BLaER1 treated with 17β-estradiol and CSF1 and Interleukin-3, amounts not matched to agents 10 nM and 100 nM (cell line): ENCODE measurements around the gene POU4F3.

Experiments used
- H3K27ac ChIP-seq, 11 experiments: shearing (Covaris generic); formaldehyde crosslinking; 2 replicates each; pipeline ENCODE4 v1.8.1; 2022
- H3K27me3 ChIP-seq, 11 experiments: shearing (Covaris generic); formaldehyde crosslinking; 2 replicates each; pipeline ENCODE4 v1.8.1; 2022
- H3K36me3 ChIP-seq, 11 experiments: shearing (Covaris generic); formaldehyde crosslinking; 2 replicates each; pipeline ENCODE4 v1.8.1; 2022
- H3K4me1 ChIP-seq, 10 experiments: shearing (Covaris generic); formaldehyde crosslinking; 2 replicates each; pipeline ENCODE4 v1.8.1; 2022
- H3K4me2 ChIP-seq, 11 experiments: shearing (Covaris generic); formaldehyde crosslinking; 2 replicates each; pipeline ENCODE4 v1.8.1; 2022
- H3K4me3 ChIP-seq, 10 experiments: shearing (Covaris generic); formaldehyde crosslinking; 2 replicates each; pipeline ENCODE4 v1.8.1; 2022
- H3K9ac ChIP-seq, 11 experiments: shearing (Covaris generic); formaldehyde crosslinking; 2 replicates each; pipeline ENCODE4 v1.8.1; 2022
- H3K9me3 ChIP-seq, 11 experiments: shearing (Covaris generic); formaldehyde crosslinking; replicated peaks in 1 of 11; 2 replicates each; pipeline ENCODE4 v1.8.1; 2022
- H4K20me1 ChIP-seq, 11 experiments: shearing (Covaris generic); formaldehyde crosslinking; 2 replicates each; pipeline ENCODE4 v1.8.1; 2022
- Cebpa-rat ChIP-seq, 11 experiments: shearing (Covaris generic); IDR thresholded peaks; 2 replicates each; pipeline ENCODE4 v1.8.1; 2022

Gene POU4F3

GRCh38 chr5:146366904-146367303 is 28.3 kb downstream of the POU4F3 start:
- Histone ChIP-seq H3K36me3 (no peaks in the 10 kb centered on the region), H3K4me3 (no peak overlapping the region), H4K20me1 (no peaks in the 10 kb centered on the region), H3K27me3 (no peaks in the 10 kb centered on the region), H3K27ac (no peak overlapping the region), H3K9ac (no peak overlapping the region), H3K4me1 (peaks cover 13 to 26% (median 19%) of the 10 kb centered on the region in 10 experiments; a peak in 19 of 20 replicates), H3K4me2 (no peak overlapping the region), H3K9me3 (no peaks in the 10 kb centered on the region)
- TF ChIP-seq Cebpa-rat (IDR thresholded peaks at IDR 0.05) = no peak

- no peak overlapping the region for H3K4me2 ChIP-seq
- no peaks in the 10 kb centered on the region for H3K36me3 ChIP-seq
- no peaks in the 10 kb centered on the region for H3K9me3 ChIP-seq
- no peak overlapping the region for H3K27ac ChIP-seq
- no peaks in the 10 kb centered on the region for H4K20me1 ChIP-seq
- TF ChIP-seq Cebpa-rat (IDR thresholded peaks at IDR 0.05) = no peak
- H3K9ac ChIP-seq = no peak overlapping the region
- H3K27me3 ChIP-seq = no peaks in the 10 kb centered on the region
- peaks cover 10 to 17% (median 14%) of the 10 kb centered on the region in 10 experiments; a peak in 19 of 20 replicates for H3K4me1 ChIP-seq
- no peak overlapping the region for H3K4me3 ChIP-seq
These were observed 29.5 kb downstream of the POU4F3 start for GRCh38 chr5:146368137-146368536.

GRCh38 chr5:146369691-146370090 is 31.1 kb downstream of the POU4F3 start:
- Histone ChIP-seq H3K36me3 (no peaks in the 10 kb centered on the region), H3K27ac (no peak overlapping the region), H3K9me3 (no peaks in the 10 kb centered on the region), H3K4me1 (peaks cover 0 to 3% (median 1%) of the 10 kb centered on the region in 10 experiments; a peak in 4 of 20 replicates), H3K4me3 (no peak overlapping the region), H3K4me2 (no peak overlapping the region), H4K20me1 (no peaks in the 10 kb centered on the region), H3K27me3 (no peaks in the 10 kb centered on the region), H3K9ac (no peak overlapping the region)
- TF ChIP-seq Cebpa-rat (IDR thresholded peaks at IDR 0.05) = no peak

- no peak overlapping the region for H3K4me2 ChIP-seq
- no peaks in the 10 kb centered on the region for H4K20me1 ChIP-seq
- no peak overlapping the region for H3K27ac ChIP-seq
- peaks cover 0 to 4% (median 0%) of the 10 kb centered on the region in 11 experiments; a peak in 2 of 22 replicates for H3K9me3 ChIP-seq
- H3K36me3 ChIP-seq = no peaks in the 10 kb centered on the region
- no peak overlapping the region for H3K9ac ChIP-seq
- H3K4me3 ChIP-seq = no peak overlapping the region
- TF ChIP-seq Cebpa-rat (IDR thresholded peaks at IDR 0.05) = no peak
- H3K4me1 ChIP-seq = no peaks in the 10 kb centered on the region
- H3K27me3 ChIP-seq = no peaks in the 10 kb centered on the region
These were observed 38.2 kb downstream of the POU4F3 start for GRCh38 chr5:146376821-146377220.

- TF ChIP-seq Cebpa-rat (IDR thresholded peaks at IDR 0.05) = no peak
These were observed 40.3 kb downstream of the POU4F3 start for GRCh38 chr5:146378986-146379385.

DNA sequence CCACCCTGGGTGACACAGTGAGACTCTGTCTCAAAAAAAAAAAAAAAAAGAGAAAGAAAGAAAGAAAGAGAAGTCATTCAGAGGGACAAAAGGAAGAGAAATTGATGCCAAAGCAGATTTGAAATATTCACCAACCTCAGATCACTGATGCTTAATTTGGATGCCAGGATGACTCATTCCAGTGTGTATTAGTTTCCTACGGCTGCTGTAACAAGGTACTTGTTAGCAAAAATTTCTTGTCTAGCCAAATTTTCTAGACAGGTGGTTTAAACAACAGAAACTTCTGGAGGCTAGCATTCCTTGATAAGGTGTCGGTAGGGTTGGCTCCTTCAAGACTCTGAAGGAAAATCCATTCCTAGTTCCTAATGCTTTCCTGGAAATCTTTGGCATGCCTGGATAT is 42.1 kb downstream of the POU4F3 start:
- no peaks in the 10 kb centered on the region for H3K36me3 ChIP-seq
- no peak overlapping the region for H3K4me2 ChIP-seq
- no peak overlapping the region for H3K27ac ChIP-seq
- no peaks in the 10 kb centered on the region for H3K27me3 ChIP-seq
- no peak overlapping the region for H3K4me3 ChIP-seq
- H3K9ac ChIP-seq = no peak overlapping the region
- H3K9me3 ChIP-seq = peaks cover 0 to 4% (median 0%) of the 10 kb centered on the region in 11 experiments; a peak in 2 of 22 replicates
- H4K20me1 ChIP-seq = no peaks in the 10 kb centered on the region
- TF ChIP-seq Cebpa-rat (IDR thresholded peaks at IDR 0.05) = no peak
- no peaks in the 10 kb centered on the region for H3K4me1 ChIP-seq

More at GRCh38 chr5:146378986-146379385, 40.3 kb downstream of the POU4F3 start:
- no peaks in the 10 kb centered on the region for H3K36me3 ChIP-seq
- peaks cover 0 to 4% (median 0%) of the 10 kb centered on the region in 11 experiments; a peak in 2 of 22 replicates for H3K9me3 ChIP-seq
- no peaks in the 10 kb centered on the region for H4K20me1 ChIP-seq
- H3K27ac ChIP-seq = no peak overlapping the region
- H3K4me1 ChIP-seq = no peaks in the 10 kb centered on the region
- no peak overlapping the region for H3K9ac ChIP-seq
- no peaks in the 10 kb centered on the region for H3K27me3 ChIP-seq
- no peak overlapping the region for H3K4me3 ChIP-seq
- H3K4me2 ChIP-seq = no peak overlapping the region

DNA sequence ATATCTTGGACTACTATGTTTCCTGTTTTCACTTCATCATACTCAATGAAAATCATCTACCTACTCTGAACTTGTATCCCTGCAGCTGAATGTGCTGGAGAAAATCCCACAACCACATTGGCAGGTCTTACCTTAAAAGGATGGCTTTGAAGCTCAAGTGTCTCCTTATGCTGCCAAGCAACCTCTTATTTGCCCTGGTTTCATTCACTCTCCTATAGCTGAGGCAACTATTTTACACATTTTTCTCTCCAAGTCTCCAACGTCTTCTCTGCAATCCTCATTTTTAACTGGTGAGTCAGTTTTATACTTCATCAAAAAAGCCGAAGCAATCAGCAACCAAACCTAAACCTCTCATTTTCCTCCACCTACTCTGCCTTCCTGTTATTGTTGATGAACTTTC is 49.7 kb downstream of the POU4F3 start:
- Histone ChIP-seq H3K4me1 (no peaks in the 10 kb centered on the region; a peak in 1 of 20 replicates), H3K9ac (no peak overlapping the region), H3K27me3 (no peaks in the 10 kb centered on the region), H4K20me1 (no peaks in the 10 kb centered on the region), H3K4me3 (no peak overlapping the region), H3K9me3 (no peaks in the 10 kb centered on the region), H3K36me3 (no peaks in the 10 kb centered on the region), H3K4me2 (no peak overlapping the region), H3K27ac (no peak overlapping the region)
- no peak for TF ChIP-seq Cebpa-rat (IDR thresholded peaks at IDR 0.05)

DNA sequence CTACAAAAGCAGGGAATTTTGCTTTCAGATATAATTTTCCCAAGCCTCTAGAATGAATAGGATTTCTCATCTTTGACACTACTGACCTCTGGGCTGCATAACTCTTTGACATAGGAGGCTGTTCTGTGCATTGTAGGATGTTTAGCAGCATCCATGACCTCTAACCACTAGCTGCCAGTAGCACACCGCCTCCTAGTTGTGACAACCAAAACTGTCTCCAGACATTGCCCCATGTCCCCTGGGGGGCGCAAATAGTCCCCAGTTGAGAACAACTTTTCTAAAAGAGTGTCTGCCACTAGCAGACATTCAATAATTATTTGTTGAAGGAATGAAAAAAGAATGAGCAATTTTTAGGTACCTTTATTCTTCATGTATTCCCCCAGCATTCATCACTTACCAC is 51.8 kb downstream of the POU4F3 start:
- no peak overlapping the region for H3K4me2 ChIP-seq
- TF ChIP-seq Cebpa-rat (IDR thresholded peaks at IDR 0.05) = no peak
- peaks cover 0 to 8% (median 6%) of the 10 kb centered on the region in 10 experiments; a peak in 14 of 20 replicates for H3K4me1 ChIP-seq
- no peak overlapping the region for H3K27ac ChIP-seq
- no peaks in the 10 kb centered on the region for H3K36me3 ChIP-seq
- H3K9ac ChIP-seq = no peak overlapping the region
- no peaks in the 10 kb centered on the region for H3K27me3 ChIP-seq
- H4K20me1 ChIP-seq = no peaks in the 10 kb centered on the region
- H3K9me3 ChIP-seq = no peaks in the 10 kb centered on the region
- H3K4me3 ChIP-seq = no peak overlapping the region
